Right atrium auricular region (tissue), 2 donors: ENCODE data around the gene AGPAT4. TPM values are rescaled to one million over a fixed set of nuclear protein-coding genes. Genes with fewer than 3 reads are reported as not detected.
"Not testable (repeated sequence)": the region's sequence is repeated elsewhere in the genome, so short reads cannot be mapped to it uniquely, and the experiment has no call there.

Experiments
- DNase-seq: peaks from one replicate; pipeline ENCODE4 v3.0.0-alpha.2; 2019; ENCODE audit warnings: low spot score
- H3K27ac ChIP-seq, 2 donors: fragments of 200-600 bp; sonication (generic); 1 replicate in 1 of 2; 2 replicates in 1 of 2; pipeline ENCODE4 v1.5.1; 2016 to 2019
- H3K27me3 ChIP-seq, 2 donors: fragments of 200-600 bp; sonication (generic); one replicate each; pipeline versions ENCODE4 v1.5.1 to v1.6.0; 2017 to 2019
- H3K36me3 ChIP-seq: fragments of 200-600 bp; sonication (generic); one replicate; pipeline ENCODE4 v1.5.1; 2016
- H3K4me1 ChIP-seq, 2 donors: fragments of 200-600 bp; sonication (generic); one replicate each; pipeline versions ENCODE4 v1.5.1 to v1.6.0; 2017 to 2019
- H3K4me3 ChIP-seq, 2 donors: fragments of 200-600 bp; sonication (generic); 1 replicate in 1 of 2; 2 replicates in 1 of 2; pipeline ENCODE4 v1.5.1; 2017 to 2019; ENCODE audit warnings: mild to moderate bottlenecking in 1 of 2, moderate library complexity in 1 of 2
- H3K9me3 ChIP-seq, 2 donors: fragments of 200-600 bp; sonication (generic); one replicate each; pipeline ENCODE4 v1.5.1; 2019
- CTCF ChIP-seq, 2 donors: fragments of 200-600 bp; sonication (generic); IDR thresholded peaks; one replicate each; pipeline ENCODE4 v1.5.1; 2019; ENCODE audit warnings: antibody characterized with exemption in 2 of 2
- total RNA-seq, 2 donors: library from RNA; depleted of rRNA; stranded (reverse); fragments of >200 nt; gene quantifications; one replicate each; pipeline ENCODE4 v1.1.0, GENCODE V29; 2016

AGPAT4 gene
- total RNA-seq, 2 donors from 2014 or later: 2.3 to 2.6 TPM

- Histone ChIP-seq H3K27me3 (no peaks in the 10 kb centered on the region), H3K4me3 (no peak overlapping the region), H3K4me1 (no peaks in the 10 kb centered on the region), H3K36me3 (peaks cover 9% of the 10 kb centered on the region), H3K27ac (no peak overlapping the region), H3K9me3 (peaks cover 3 to 24% of the 10 kb centered on the region in 2 donors)
- DNase-seq: no peak
- TF ChIP-seq CTCF (IDR thresholded peaks at IDR 0.05): no peak
These were observed 148.3 kb downstream of the AGPAT4 start for GRCh38 chr6:161125591-161125990.

- H3K4me3 ChIP-seq, H3K4me1 ChIP-seq, H3K27me3 ChIP-seq, H3K27ac ChIP-seq, DNase-seq: not testable (repeated sequence)
- peaks cover 20% of the 10 kb centered on the region for H3K36me3 ChIP-seq
- H3K9me3 ChIP-seq: peaks cover 3 to 28% of the 10 kb centered on the region in 2 donors
These were observed 150.5 kb downstream of the AGPAT4 start for GRCh38 chr6:161123319-161123718.

- H3K4me3 ChIP-seq: no peak overlapping the region
- H3K36me3 ChIP-seq: peaks cover 56% of the 10 kb centered on the region
- no peak for DNase-seq
- no peak overlapping the region for H3K27ac ChIP-seq
- H3K4me1 ChIP-seq: no peaks in the 10 kb centered on the region
- TF ChIP-seq CTCF (IDR thresholded peaks at IDR 0.05): no peak
- H3K27me3 ChIP-seq: no peaks in the 10 kb centered on the region
- peaks cover 0 to 5% of the 10 kb centered on the region in 2 donors for H3K9me3 ChIP-seq
These were observed 155.9 kb downstream of the AGPAT4 start for GRCh38 chr6:161117942-161118341.

- peaks cover 62% of the 10 kb centered on the region for H3K36me3 ChIP-seq
- TF ChIP-seq CTCF (IDR thresholded peaks at IDR 0.05): no peak
- H3K4me3 ChIP-seq: no peak overlapping the region
- DNase-seq: no peak
- peaks cover 0 to 4% of the 10 kb centered on the region in 2 donors for H3K9me3 ChIP-seq
- no peaks in the 10 kb centered on the region for H3K27me3 ChIP-seq
- no peak overlapping the region for H3K27ac ChIP-seq
- no peaks in the 10 kb centered on the region for H3K4me1 ChIP-seq
These were observed 156.6 kb downstream of the AGPAT4 start for GRCh38 chr6:161117308-161117707.

- no peak overlapping the region for H3K4me3 ChIP-seq
- no peak overlapping the region for H3K27ac ChIP-seq
- no peak for TF ChIP-seq CTCF (IDR thresholded peaks at IDR 0.05)
- H3K27me3 ChIP-seq: no peaks in the 10 kb centered on the region
- no peak for DNase-seq
- H3K36me3 ChIP-seq: peaks cover 70% of the 10 kb centered on the region
- H3K4me1 ChIP-seq: no peaks in the 10 kb centered on the region
- peaks cover 0 to 4% of the 10 kb centered on the region in 2 donors for H3K9me3 ChIP-seq
These were observed 157.3 kb downstream of the AGPAT4 start for GRCh38 chr6:161116554-161116953.

GRCh38 chr6:161115468-161115867 is 158.4 kb downstream of the AGPAT4 start:
- H3K27ac ChIP-seq: no peak overlapping the region

More at GRCh38 chr6:161115468-161115867, 158.4 kb downstream of the AGPAT4 start:
- H3K36me3 ChIP-seq: peaks cover 80% of the 10 kb centered on the region
- no peaks in the 10 kb centered on the region for H3K27me3 ChIP-seq
- no peak overlapping the region for H3K4me3 ChIP-seq
- peaks cover 0 to 4% of the 10 kb centered on the region in 2 donors for H3K9me3 ChIP-seq
- TF ChIP-seq CTCF (IDR thresholded peaks at IDR 0.05): no peak
- DNase-seq: no peak
- H3K4me1 ChIP-seq: no peaks in the 10 kb centered on the region
